HepG2 (cell line): Measurements from ENCODE around the gene PACS2. TPM values are rescaled to one million over a fixed set of nuclear protein-coding genes. Genes with fewer than 3 reads are reported as not detected.

Experiments
- CEBPZ ChIP-seq: IDR thresholded peaks from 2 replicates; pipeline ENCODE4 v1.6.1; 2012; ENCODE audit warnings: low read length, improper control_type of control experiment
- FOXO4 ChIP-seq: sonication (generic); formaldehyde crosslinking; conservative IDR thresholded peaks from 2 replicates; pipeline ENCODE4 v1.8.1; 2023; ENCODE audit warnings: missing genetic modification reagents
- IRF1 ChIP-seq: sonication (generic); formaldehyde crosslinking; IDR thresholded peaks from 2 replicates; pipeline ENCODE4 v1.4.0; 2020; ENCODE audit warnings: low read depth, mild to moderate bottlenecking, missing genetic modification reagents
- KLF13 ChIP-seq: sonication (generic); formaldehyde crosslinking; IDR thresholded peaks from 2 replicates; pipeline ENCODE4 v1.4.0; 2020; ENCODE audit warnings: mild to moderate bottlenecking, missing genetic modification reagents
- KLF15 ChIP-seq: sonication (generic); formaldehyde crosslinking; IDR thresholded peaks from 2 replicates; pipeline ENCODE4 v1.8.1; 2023; ENCODE audit warnings: borderline replicate concordance, mild to moderate bottlenecking, inconsistent platforms, missing genetic modification reagents, mixed read lengths
- KLF9 ChIP-seq: IDR thresholded peaks from 2 replicates; pipeline ENCODE4 v1.6.1; 2016; ENCODE audit warnings: low read depth
- LBX2 ChIP-seq: sonication (generic); formaldehyde crosslinking; IDR thresholded peaks from 2 replicates; pipeline ENCODE4 v1.5.0; 2020; ENCODE audit warnings: missing genetic modification reagents, mild to moderate bottlenecking, borderline replicate concordance
- RFX1 ChIP-seq: fragments of 450-650 bp; IDR thresholded peaks from 2 replicates; pipeline ENCODE4 v1.6.1; 2017
- SMYD3 ChIP-seq: sonication (generic); formaldehyde crosslinking; IDR thresholded peaks from 2 replicates; pipeline ENCODE4 v1.8.1; 2023; ENCODE audit warnings: mild to moderate bottlenecking, missing genetic modification reagents
- ZBTB14 ChIP-seq: sonication (generic); formaldehyde crosslinking; IDR thresholded peaks from 2 replicates; pipeline ENCODE4 v1.4.0; 2020; ENCODE audit warnings: missing genetic modification reagents
- ZNF234 ChIP-seq: sonication (generic); formaldehyde crosslinking; conservative IDR thresholded peaks from 2 replicates; pipeline ENCODE4 v1.5.1; 2020; ENCODE audit warnings: mild to moderate bottlenecking, missing genetic modification reagents
- ZNF275 ChIP-seq: sonication (generic); formaldehyde crosslinking; IDR thresholded peaks from 2 replicates; pipeline ENCODE4 v1.8.0; 2022; ENCODE audit warnings: missing genetic modification reagents, mild to moderate bottlenecking, inconsistent platforms, borderline replicate concordance
- ZNF432 ChIP-seq: sonication (generic); formaldehyde crosslinking; IDR thresholded peaks from 2 replicates; pipeline ENCODE4 v1.5.0; 2020; ENCODE audit warnings: missing genetic modification reagents, mild to moderate bottlenecking, borderline replicate concordance
- ZNF543 ChIP-seq: sonication (generic); formaldehyde crosslinking; IDR thresholded peaks from 2 replicates; pipeline ENCODE4 v1.4.0; 2020; ENCODE audit warnings: mild to moderate bottlenecking, missing genetic modification reagents
- ZNF615 ChIP-seq: sonication (generic); formaldehyde crosslinking; IDR thresholded peaks from 2 replicates; pipeline ENCODE4 v1.5.0; 2020; ENCODE audit warnings: mild to moderate bottlenecking, missing genetic modification reagents, borderline replicate concordance
- polyA plus RNA-seq, 8 experiments: library from polyadenylated mRNA; depleted of rRNA in 3 of 8; stranded (reverse) in 7 of 8; unstranded in 1 of 8; fragments of >200 nt; fragmentation: Illumina TruSeq in 4 of 8; extraction: Trizol in 4 of 8; gene quantifications; 2 replicates each; pipeline versions ENCODE4 v1.2.1 to v1.2.3, GENCODE V29; 2011 to 2016; ENCODE audit warnings: low read depth in 4 of 8, missing spikeins in 1 of 8, mixed read lengths in 1 of 8; ENCODE audit not compliant: insufficient read depth in 1 of 8
- total RNA-seq, 5 experiments: library from RNA; depleted of rRNA; stranded (reverse); fragments of >200 nt; fragmentation: Illumina TruSeq; extraction: Trizol; gene quantifications; 2 replicates each; pipeline ENCODE4 v1.2.3, GENCODE V29; 2016; ENCODE audit warnings: low read depth in 1 of 5

PACS2 gene
- total and polyA plus RNA-seq, 2 of the 13 experiments (the other 11 are each of a cell fraction or from before 2014, with no cell fraction given), result 23.6 to 27.6 TPM

- no peak for TF ChIP-seq CEBPZ
- no peak for TF ChIP-seq ZNF432 (CRISPR knock-in tag)
- no peak for TF ChIP-seq KLF9 (CRISPR knock-in tag)
- TF ChIP-seq SMYD3, result 0 out of 2 replicates have a peak, but pooled peaks have one; percentile 11
- no peak for TF ChIP-seq IRF1 (CRISPR knock-in tag)
- no peak for TF ChIP-seq ZNF615 (CRISPR knock-in tag)
- TF ChIP-seq ZNF234 (CRISPR knock-in tag), result no peak
- 0 out of 2 replicates have a peak, but pooled peaks have one; percentile 86 for TF ChIP-seq FOXO4 (CRISPR knock-in tag)
- peak; percentile 52; the same call in 1 of the 2 replicates for TF ChIP-seq KLF15 (CRISPR knock-in tag)
- TF ChIP-seq ZNF543 (CRISPR knock-in tag), result peak; percentile 67; the same call in 1 of the 2 replicates
- peak; percentile 17; the same call in 1 of the 2 replicates for TF ChIP-seq LBX2 (CRISPR knock-in tag)
- TF ChIP-seq ZNF275 (CRISPR knock-in tag), result no peak
- no peak for TF ChIP-seq KLF13 (CRISPR knock-in tag)
- TF ChIP-seq RFX1, result no peak
- TF ChIP-seq ZBTB14 (CRISPR knock-in tag), result peak; percentile 11; the same call in 1 of the 2 replicates
Measured at GRCh38 chr14:105398726-105399465, 84.3 kb downstream of the PACS2 start (continued).
